ENCODE data around the gene ECE2.
"Not testable (repeated sequence)": the region's sequence is repeated elsewhere in the genome, so short reads cannot be mapped to it uniquely, and the experiment has no call there.

The ECE2 gene

DNA sequence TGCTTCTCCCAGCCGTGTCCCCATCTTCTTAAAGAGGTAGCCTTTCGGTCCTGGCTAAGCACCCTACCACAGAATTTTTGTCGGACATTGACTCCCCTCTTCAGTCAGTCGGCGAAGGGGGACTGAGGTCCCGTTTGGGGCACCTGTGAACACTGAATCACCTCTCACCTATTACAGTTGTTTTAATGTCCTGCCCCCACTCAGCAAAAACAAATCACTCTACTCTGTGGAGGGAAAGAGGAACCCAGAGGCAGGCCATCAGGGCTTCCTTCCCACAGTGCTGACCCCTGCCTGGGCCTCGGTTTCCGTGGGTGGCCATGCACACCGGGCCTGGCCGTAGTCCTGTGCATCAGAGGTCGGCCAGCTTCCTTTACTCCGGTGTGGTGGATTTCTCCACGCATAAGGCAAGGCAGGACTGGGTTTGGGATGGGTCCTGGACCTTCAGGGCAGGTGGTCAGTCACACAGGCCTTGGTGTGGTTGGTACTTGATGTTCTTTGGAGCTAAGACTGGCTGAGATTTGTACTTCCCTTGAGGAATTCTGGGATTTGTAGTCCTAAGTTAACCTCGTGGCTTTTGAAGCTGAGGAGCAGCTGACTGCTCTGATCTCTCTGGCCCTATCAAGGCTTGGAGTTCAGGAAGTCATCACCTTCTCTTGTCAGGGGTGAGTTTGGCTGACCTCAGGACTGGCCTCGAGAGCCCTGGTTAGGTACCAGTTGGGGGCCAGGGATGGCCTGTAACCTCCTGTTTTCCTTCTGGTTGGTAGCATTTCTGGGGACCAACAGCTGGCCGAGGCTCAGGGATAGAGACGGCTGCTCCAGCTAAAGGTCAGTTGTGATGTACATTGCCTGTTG, 61.0 kb downstream of the ECE2 start:
- peak; percentile 22 for DNase-seq (ENCODE audit: low spot score)

DNA sequence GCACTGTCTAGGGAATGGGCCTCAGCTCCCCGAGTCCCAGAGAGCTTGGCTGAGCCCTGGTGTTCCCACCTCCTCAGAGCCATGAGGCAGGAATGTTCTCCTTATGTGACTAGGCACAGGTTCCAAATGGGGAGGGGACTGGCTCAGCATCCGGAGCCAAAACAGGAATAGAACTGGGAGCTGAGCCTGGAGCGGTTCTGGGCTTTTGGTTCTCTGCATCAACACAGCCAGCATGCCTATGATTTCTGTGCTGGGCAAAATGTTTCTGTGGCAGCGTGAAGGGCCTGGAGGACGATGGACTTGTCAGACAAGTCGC, 61.5 kb downstream of the ECE2 start, which contains the start of gene FAM131A:
FAM131A (plus strand) TSS at position 202 of the 316 bp plus-strand sequence; CDS start at position 233, 31 bp downstream.
- no peak for DNase-seq (ENCODE audit: low spot score)

DNA sequence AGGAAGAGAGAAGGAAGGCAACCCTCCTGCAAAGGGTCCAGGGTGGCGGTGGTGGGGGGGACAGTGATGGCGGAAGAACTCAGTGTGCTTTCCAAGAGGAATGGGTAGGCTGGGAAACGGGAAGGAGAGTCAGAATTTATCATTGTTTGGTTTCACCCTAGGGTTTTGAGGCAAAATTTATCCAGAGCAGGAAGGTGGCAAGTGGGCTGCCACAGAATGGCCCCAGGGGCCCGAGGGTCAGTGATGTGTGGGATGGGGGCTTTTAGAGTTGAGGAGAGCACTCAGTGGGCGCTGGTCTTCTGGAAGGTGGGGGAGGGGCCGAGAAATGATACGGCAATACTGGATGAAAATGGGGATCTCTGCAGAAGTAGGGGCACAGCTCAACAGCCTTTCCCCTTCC, 62.2 kb downstream of the ECE2 start:
- no peak for DNase-seq (ENCODE audit: low spot score)

DNA sequence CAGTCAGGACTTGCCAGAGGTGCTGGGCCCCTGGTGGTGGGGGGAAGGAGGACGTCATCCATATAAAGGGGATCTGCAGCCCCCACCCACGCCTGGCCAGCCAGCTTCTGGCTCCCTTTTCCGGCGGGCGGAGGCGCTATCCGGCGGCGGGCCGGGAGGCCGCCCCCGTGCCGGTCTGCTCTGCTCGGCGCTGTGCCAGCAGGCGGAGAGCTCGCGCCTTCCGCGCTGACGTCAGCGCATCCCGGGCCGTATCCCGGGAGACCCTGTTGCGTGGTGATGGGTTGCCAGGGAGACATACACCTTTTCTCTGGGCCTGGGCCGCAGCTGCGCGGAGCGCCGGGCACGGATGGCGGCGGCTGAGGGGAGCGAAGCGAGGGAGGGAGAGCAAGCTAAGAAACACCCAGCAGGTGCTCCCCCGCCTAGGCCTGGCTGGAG, 62.7 kb downstream of the ECE2 start:
- DNase-seq (ENCODE audit: low spot score): no peak

DNA sequence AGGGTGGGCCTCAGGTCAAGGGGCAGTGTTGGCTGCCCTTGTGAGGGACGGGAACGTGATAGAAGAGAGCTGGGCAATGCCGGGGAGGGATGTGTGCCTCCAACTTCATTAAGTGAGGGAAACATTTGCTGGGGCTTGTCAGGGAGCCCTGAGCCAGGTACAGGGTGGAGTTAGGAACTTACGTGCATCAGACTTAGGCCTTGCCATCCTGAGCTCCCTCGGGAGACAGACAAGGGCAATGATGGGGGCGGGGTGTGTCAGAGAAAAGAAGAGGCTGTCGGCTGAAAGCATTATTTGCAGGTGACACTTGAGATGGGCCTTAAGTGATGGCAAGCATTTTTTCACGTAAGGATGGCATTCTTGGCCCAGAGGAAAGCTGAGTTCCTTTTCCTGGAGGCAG, 63.2 kb downstream of the ECE2 start:
- no peak for DNase-seq (ENCODE audit: low spot score)

DNA sequence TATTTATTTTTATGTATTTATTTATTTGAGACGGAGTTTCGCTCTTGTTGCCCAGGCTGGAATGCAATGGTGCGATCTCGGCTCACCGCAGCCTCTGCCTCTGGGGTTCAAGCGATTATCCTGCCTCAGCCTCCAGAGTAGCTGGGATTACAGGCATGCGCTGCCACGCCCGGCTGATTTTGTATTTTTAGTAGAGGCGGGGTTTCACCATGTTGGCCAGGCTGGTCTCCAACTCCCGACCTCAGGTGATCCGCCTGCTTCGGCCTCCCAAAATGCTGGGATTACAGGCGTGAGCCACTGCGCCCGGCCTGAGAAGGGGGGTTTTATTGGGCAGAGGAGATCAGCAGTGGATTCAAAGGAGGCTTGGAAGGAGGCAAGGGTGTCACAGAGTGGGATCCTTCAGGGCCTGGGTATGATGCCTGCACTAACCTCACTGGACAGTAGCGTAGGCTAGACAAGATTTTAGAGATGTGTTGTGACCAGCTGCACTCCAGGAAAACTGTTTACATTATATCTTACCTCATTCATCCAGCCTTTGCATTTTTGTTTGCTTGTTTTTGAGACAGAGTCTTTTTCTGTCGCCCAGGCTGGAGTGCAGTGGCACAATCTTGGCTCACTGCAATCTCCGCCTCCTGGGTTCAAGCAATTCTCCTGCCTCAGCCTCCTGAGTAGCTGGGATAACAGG, 63.8 kb downstream of the ECE2 start:
- not testable (repeated sequence) for DNase-seq (ENCODE audit: low spot score)

DNA sequence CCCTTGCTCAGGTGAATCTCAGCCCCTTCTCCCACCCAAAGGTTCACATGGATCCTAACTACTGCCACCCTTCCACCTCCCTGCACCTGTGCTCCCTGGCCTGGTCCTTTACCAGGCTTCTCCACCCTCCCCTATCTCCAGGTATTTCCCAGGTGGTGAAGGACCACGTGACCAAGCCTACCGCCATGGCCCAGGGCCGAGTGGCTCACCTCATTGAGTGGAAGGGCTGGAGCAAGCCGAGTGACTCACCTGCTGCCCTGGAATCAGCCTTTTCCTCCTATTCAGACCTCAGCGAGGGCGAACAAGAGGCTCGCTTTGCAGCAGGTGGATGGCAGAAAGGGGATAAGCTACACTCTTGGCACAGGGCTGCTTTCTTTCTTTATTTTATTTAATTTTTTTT, 66.1 kb downstream of the ECE2 start:
- no peak for DNase-seq (ENCODE audit: low spot score)

Measured in NAMALWA (cell line).